ENCODE results near the gene C5orf22.

GRCh38 chr5:31496891-31497290 is 35.2 kb upstream of the C5orf22 start:
- no peak for TF ChIP-seq CTCF (IDR thresholded peaks at IDR 0.05; ENCODE audit: extremely low read depth in 1 of 2, insufficient read depth in 1 of 2, low read depth in 1 of 2, low read length in 2 of 2)
- no peak for TF ChIP-seq POLR2A (IDR thresholded peaks at IDR 0.05; ENCODE audit: low read depth, low read length)
- TF ChIP-seq EZH2 (IDR thresholded peaks at IDR 0.05; ENCODE audit: borderline replicate concordance, low read depth, low read length, severe bottlenecking) = no peak
- TF ChIP-seq POLR2AphosphoS5 (IDR thresholded peaks at IDR 0.05; ENCODE audit: insufficient read depth, low read depth, low read length) = no peak
- no peak for TF ChIP-seq MAX (IDR thresholded peaks at IDR 0.05; ENCODE audit: insufficient read depth, insufficient read length)
- no peak for TF ChIP-seq JUN (IDR thresholded peaks at IDR 0.05; ENCODE audit: borderline replicate concordance, insufficient read depth, insufficient read length, low read depth)
- TF ChIP-seq FOS (IDR thresholded peaks at IDR 0.05; ENCODE audit: borderline replicate concordance, insufficient read depth, low read length) = no peak
- no peak for TF ChIP-seq GATA2 (IDR thresholded peaks at IDR 0.05; ENCODE audit: insufficient read depth, insufficient read length, low read depth, low read length)
